SH-SY5Y (cell line): Measurements from ENCODE around the gene FAM13C.

Experiments used
- GATA2 ChIP-seq: IDR thresholded peaks from 2 replicates; pipeline ENCODE4 v1.6.1; 2011; ENCODE audit warnings: mild to moderate bottlenecking, low read depth, low read length
- GATA3 ChIP-seq: IDR thresholded peaks from 2 replicates; pipeline ENCODE4 v1.6.1; 2011; ENCODE audit warnings: low read depth, mild to moderate bottlenecking, low read length, moderate library complexity

DNA sequence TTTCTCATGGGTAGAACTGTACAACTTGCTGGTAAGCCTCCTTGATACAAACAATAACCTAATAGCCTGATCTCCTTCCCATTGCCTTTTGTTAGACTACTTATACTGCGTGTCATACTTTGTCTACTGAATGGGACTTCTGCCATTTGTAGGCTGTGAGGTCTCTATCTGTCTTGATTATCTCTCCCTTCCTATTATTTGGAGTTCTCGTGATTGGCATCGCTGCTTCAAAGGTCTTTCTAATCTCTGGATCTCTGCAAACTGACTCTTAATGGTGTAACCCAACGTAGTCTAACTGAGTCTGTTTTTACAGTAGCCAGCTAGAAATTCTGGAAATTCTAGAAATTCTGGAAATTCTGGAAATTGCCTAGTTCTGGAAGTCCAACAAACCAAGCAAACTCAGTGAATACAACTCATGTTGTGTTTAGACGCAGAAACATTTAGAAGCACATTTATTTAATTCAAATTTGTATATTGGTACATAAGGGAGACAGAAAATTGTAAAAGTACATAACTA, 156.1 kb downstream of the FAM13C start:
- TF ChIP-seq GATA2 (no peak), GATA3 (no peak)
